HG03064 (cell line): ENCODE measurements around the gene TUBGCP2.
A peak's percentile ranks its signal among the peaks of the same experiment; 100 is the strongest.

Source experiments
- ATAC-seq: cut with Tn5 transposase; IDR thresholded peaks from one replicate; pipeline ENCODE4 v1.9.1; 2021; ENCODE audit warnings: low read depth; ENCODE audit not compliant: unreplicated experiment

TUBGCP2 gene

DNA sequence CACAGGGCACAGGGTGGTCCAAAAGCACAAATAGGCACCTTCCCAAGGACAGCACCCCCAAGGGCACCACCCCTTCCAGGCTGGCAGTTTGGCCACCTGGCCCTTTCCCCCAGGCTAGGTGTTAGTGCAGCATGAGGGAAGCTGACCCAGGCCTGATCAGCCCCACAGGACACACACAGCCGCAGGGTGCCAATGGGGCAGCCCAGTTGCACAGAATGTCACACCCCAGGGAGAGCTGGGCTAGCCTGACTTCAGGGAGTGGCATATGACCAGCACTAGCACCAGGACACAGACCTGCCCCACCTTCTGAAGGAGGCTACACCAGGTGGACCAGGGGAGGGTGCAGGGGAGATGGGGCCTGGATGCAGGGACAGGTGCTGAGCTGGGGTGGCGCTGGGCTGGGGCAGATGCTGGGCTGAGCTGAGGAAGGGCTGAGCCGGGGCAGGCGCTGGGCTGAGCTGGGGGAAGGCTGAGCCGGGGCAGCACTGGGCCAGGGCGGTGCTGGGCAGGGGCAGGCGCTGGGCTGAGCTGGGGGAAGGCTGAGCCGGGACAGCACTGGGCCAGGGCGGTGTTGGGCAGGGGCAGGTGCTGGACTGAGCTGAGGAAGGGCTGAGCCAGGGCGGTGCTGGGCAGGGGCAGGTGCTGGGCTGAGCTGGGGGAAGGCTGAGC, 28.1 kb downstream of the TUBGCP2 start:
- ATAC-seq = no peak

DNA sequence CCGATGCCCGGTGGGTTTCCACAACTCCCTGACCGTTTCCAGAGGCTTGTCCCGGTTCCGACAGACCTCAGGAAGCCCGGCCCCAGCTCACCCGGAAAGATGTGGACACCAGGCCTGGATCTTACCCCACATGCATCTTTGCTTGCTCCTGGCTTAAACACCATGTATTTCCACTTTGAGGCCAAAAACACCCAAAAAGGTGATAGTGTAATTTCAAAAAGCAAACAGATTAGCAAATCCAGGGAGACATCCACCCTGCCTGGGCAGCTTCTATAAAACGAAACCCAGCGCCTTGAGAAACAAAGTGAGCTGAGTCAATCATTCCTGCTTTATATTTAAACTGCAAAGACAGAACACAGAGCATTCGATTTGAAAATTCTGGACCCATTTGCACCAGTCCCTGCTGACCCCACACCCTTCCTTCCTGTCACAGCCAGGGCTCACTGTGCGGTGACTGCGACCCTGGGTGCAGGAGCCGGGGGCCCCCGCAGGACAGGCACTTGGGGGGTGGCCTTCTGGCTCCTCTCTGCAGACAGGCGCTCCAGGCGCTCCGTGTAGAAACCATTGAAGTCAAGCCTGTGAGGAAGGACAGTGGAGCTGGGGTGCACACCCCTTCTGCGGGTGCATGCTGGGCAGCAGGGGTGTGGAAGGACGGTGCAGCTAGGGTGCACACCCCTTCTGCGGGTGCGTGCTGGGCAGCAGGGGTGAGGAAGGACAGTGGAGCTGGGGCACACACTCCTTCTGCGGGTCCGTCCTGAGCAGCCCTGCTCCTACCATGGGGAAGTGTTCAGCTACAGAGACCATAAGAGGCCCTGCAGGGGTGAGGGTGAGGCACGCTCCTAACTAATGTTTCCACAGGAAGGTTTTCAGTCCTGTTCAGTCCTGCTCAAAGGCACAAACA, 29.1 kb downstream of the TUBGCP2 start:
- ATAC-seq = no peak

DNA sequence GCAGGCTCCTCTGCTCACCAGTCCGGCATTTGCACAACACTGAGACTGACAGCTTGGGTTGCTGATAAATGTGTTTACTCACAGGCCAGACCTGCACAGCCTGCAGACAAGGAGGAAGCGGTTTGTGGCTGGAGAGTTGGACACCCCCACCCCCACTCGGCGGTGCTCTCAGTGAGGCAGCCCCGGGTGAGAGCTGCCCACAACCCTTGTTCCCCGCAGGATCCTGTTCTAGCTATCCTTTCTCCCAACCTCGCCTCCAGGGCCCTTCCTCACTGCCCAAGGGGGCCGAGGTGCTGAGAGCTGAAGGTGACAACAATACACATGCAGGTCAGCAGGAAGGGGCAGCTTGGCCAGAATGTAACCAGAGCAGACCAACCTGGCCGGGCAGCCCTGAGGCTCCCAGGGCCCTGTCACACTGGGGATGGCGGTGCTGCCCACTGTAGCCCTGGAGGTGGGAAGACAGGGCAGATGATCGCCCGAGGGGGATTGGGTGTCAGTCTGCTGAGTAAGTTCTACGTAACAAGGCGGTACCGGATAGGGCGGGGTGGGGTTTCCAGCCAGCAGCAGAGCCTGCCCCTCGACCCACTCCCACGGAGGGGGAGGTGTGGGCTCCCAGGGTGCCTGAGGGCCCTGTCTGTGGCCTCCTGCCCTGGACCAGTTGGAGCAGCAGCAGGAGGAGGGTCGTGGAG, 30.0 kb downstream of the TUBGCP2 start:
- ATAC-seq = peak; percentile 37

DNA sequence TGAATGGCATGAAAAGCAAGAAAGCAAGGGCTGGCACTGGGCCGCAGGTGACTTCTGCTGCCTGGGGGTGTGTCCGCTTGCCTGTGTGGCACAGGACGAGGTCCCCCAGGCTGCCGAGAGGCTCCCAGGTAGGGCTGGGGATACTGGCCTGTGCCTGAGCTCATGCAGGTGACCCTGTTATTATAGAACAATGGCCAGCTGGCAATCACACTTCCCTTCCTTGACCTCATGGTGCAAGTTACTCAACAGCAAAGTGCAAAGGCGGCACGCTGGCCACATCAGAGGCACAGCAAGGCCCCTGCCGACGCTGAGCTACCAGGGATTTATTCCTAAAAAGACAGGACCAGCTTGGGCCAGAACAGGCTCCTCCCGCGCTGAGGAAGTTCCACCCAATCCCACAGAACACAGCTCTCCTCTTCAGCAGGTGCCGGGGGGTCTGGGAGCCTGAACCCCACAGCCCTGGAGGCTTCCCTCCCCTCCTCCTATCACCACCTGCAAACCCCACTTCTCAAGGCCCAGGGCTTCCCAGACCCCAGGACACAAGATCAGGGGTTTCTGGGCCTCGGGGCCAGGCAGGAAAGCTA, 30.6 kb downstream of the TUBGCP2 start:
- ATAC-seq = no peak

DNA sequence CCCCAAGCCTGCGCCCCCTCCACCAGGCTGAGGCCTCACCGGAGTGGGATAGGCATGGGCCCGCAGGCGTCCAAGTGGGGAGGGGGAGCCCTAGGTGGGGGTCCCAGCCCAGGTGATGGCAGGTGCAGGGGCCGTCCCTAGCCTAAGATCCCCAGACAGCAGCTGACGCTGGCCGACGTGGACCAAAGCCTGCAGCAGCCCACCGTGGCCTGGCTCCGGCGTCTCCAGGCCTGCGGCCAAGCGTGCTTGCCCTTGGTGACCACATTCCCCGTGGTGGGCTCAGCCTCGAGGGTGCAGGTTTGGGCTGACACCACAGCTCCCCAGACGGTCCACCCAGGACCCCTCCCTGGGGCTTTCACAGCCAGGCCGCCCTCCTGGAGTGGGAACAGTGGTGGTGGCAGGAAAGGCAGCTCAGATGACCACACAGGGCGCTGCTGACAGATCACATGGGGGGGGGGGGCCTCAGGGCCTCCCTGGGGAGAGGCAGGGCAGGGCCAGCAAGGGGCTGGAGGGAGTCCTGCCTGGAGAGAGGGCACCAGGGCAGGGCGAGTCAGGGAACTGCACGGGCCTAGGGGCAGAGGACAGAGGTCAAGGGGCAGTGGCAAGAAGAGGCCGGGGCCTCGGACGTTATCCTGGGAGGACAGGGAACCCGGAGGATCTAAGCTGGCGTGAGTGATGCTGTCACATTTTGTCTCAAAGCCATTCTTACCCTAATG, 31.2 kb downstream of the TUBGCP2 start:
- no peak for ATAC-seq

DNA sequence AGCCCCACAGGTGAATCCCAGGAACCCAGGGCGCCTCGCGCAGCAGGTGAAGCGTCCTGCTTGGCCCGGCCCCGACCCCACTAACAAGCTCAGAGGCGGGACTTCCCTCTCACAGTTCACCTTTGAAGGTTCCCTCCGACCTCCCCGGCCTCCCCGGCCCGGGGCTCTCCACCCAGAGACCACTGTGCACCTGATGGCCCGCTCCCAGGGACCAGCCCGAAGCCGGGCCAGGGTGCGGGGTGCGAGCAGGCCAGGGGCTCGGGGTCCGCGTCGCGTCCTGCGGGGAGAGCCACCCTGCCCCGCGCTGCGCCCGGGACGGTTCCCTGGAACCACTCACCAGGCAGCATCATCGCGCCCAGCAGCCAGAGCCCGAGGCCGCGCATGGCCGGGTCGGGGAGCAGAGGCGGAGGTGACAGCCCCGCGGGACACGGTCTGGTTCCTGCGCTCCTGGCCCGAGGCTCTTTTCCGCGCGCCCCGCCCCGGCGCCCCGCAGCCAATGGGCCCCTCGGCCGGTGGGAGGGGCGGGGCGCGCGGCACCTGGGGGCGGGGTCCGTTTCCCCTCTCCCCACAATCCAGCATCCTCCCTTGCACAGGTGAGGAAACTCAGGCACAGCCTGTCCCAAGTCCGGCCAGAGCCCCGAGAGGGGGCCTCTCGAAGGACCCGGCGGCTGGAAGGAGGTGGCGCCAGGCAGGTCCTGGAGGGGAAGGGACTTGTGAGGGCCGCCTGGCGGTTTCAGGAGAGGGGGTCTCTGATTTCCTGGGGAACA, 32.1 kb downstream of the TUBGCP2 start, which contains the start of gene ADAM8:
TSS of gene ADAM8 (minus strand) at position 434 of the 767 bp plus-strand sequence. CDS start at position 383, 51 bp downstream.
- ATAC-seq = peak; percentile 39

DNA sequence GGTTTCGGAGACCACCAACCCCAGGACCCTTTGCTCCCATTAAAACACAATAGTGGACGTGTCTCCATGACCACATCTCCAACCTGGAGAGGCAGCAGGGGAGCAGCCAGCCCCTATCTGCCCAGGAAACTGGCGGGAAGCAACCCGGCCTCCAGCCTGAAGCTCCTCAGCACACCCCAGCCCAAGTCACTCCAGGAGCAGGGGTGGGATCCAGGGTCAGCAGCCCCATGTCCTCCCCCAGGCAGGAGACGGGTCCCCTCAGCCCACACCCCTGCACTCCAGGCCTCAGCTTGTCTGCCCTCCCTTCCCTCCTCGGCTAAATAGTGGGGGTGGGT, 32.6 kb downstream of the TUBGCP2 start:
- ATAC-seq = no peak

DNA sequence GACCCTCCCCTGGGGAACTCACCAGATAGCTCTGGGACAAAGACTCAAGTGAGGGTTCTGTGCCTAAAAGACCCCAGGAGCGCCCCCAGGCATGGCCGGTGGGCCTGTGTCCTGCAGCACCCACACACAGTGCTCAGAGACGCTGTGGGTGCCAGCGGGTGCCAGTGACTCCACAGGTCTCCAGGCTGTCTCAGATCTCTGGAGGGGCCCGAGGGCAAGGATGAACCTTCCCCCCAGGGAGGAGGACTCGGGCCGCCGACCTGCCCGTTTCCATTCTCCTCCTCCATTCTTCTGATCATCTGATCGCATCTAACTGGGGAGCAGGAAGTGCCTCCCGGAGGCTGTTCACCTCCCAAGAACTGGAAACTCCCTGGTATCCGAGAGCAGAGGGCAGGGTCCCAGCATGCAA, 33.0 kb downstream of the TUBGCP2 start:
- peak; percentile 30 for ATAC-seq

DNA sequence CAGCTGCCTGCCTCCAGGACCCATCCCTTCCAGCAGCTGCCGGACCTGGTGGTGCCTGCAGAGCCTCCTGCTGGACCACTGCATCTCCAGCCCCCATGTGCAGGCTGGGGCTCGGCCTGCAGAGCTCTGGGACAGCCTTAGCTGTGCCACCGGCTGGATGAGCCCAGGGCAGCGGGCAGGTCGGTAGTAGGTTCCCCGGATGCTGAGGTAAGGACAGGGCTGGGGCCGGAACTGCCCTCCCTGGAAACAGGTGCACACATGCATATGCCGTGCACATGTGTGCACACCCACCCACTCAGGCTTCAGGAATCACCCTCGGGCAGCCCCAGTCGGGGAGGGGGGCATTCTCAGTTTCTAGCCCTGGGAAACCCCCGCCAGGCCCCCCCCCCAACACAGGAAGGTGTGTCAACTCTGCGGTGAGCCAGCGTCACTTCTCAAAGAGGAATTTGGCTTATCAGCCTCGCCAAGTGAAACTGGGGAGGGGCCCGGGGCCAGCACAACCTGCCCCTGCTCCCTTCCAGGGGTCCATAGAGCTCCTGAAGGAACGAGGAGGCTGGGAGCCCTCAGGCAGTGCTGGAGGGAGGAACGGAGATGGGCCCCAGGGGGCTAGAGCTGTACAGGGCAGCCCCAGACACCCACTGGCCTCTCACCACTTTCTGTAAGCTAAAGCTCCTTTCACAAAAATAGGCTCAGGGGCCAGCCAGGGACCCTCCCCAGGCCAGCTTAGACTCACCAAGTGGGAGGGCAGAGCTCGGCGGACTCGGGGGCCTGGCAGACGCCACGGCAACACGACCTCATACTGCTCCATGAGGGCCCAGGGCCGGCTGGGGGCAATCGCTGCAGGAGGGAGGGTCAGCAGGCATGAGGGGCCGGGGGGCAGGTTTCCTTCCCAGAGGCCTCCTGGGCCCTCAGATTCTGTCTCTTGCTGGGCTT, 33.7 kb downstream of the TUBGCP2 start:
- peak; percentile 42 for ATAC-seq

DNA sequence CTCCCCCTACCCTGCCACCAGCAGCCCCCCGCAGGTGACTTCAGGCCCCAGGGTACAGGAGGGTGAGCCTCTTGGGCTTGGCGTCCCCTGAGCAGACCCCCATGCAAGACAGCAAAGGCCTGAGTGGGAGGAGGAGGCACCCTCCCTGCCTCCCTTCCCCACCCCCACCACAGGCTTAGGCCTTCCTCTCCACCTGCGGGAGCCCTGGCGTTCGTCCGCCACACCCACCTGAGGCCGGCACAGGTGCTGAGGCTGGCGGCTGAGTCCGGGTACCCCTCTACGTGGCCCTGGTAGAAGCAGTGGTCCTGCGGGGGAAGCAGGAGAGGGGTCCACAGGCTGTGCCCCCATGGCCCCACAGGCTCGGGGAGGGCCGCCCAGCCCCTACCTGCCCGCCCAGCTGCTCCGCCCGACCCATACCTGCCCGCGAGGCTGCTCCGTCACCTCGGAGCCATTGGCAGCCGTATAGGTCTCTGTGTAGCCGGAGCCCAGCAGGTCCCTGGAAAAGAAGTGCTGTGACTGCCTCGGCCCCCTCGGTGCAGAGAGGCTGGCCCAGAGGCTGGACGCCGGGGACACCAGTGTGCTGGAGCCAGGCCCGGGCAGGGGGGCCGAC, 35.0 kb downstream of the TUBGCP2 start:
- ATAC-seq = no peak

DNA sequence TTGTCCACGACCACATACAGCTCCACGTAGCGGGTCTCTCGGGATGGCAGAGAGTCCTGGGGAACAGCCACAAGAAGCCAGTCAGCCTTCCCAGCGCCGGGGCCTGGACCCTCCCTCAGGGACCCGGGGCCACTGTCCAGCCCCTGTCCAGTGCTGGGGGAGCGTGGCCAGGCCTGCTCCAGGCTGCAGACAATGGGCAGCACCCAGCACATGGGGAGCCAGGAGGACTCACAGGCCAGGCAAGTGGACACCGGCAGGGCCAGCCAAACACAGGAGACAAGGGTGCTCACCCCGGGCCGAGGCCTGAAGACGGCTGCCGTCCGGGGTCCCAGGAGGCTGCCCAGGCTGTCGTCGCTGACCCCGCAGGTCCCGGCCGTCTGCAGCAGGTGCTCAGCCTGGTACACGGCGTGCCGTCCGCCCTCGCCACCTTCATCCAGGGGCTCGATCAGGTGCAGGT, 35.7 kb downstream of the TUBGCP2 start:
- no peak for ATAC-seq

DNA sequence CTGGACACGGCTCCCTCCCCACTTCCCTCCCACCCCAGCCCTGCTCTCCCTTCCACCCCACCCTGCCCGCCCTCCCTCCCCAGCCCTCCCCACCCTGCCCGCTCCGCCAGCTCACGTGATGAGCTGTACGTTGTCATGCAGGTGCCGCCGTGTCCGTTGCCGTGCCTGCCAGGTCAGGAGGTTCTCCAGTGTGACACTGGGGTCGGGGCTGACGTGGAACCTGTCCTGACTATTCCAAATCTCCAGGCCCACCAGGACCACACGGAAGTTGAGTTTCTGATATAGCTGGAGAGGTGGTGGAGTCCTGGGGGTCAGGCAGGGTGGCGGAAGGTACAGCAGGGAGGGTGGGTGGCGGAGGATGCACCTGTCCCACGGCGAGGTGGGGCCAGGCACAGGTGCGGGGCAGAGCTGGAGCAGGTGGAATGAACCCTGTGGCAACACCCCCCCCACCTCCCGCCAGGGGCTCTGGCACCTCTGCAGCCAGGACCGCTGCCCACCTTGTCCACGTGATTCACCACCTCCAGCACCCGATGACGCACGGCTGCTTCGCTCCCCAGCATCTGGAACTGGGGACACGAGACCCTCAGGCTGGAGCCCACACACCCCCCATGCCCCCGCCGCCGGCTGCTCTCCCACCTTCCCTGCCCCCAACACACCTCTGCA, 36.2 kb downstream of the TUBGCP2 start:
- ATAC-seq = no peak

DNA sequence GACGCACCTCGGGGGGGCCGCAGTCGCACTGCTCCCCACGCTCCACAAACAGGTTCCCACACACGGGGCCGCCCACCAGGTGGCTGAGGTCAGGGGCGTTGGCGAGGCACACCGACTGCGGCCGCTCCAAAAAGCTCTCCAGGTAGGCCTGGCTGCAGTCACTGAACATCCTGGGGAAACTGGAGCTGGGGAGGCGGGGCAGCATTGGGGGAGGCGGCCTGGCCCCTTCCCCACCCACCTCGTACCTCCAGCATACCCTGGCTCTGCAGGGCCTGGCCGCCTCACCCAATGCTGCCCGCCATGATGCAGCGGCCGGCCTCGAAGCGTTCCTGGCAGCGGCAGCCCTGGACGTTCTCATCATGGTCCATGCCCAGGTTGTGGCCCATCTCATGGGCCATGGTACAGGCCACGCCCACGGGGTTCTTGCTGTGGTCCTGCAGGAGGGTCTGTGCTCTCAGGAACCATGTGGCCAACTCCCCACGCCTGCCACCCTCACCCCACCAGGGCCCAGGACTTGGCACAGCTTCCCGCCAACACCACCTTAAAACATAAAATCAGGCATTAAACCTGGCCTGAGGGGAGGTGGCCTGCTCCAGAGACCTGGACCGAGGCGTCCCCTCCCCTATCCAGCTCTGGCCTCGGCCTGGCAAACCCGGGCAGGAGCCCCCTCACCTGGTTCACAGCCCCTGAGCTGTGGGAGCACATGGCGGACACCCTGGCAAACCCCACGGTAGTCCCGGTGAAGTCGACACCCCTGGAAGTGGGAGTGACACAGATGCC, 37.0 kb downstream of the TUBGCP2 start:
- no peak for ATAC-seq

DNA sequence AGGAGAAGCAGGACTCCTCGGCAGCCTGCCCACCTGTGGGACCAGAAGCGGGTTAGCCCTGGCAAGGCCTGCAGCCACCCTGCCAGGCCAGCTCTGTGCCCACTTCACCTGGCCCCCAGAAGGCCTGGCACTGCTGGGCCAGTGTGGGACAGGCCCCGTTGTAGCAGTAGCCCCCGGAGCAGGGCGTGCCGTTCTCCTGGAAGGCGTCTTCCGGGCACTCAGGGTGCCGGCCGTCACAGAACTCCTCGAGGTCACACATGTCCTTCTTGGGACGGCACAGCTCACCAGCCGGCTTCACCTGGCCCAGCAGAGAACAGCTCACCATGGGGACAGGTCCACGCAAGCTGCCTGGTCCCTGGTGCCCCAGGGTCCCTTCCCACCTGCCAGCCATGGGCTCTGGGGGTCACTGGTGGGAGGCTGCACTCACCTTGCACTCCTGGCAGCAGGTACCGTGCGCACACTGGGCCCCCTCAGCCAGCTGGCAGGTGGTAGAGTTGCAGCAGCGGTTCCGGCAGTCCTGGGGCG, 37.8 kb downstream of the TUBGCP2 start:
- no peak for ATAC-seq

DNA sequence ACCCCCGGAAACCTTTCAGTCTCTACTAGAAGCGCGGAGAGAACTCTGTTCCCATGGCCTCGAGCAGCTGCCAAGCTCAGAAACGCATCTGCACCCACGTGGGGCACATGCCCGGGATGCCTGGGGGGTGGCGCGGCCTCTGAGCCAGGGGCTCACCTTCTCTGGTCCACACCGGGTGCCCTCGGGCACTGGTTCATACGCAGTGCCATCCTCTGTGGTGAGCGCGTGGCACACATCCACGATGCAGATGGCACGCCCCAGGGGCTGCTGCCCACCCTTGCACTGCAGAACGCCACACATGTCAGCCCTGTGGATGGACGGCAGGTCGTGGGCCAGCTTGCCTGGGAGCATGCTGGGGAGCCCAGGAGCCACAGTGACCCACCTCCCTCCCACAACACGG, 38.5 kb downstream of the TUBGCP2 start:
- ATAC-seq = no peak

DNA sequence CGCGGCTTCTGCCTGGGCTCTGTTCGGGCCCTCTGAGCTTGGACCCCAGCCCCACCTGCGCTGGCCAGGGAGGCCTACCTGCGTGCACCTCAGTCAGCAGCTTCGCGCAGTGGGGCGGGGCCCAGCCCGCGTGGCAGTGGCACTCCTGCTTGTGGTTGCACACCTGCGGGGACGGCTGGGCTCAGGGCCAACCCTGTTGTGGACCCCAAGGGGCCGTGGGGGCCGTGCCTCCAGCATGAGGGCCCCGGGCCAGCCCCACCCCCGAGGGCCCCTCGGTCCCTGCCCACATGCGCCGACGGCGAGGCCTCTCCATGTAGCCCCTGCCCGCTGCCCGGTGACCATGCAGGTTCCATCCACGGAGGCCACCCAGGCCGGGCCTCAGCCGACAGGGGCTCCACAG, 39.3 kb downstream of the TUBGCP2 start:
- no peak for ATAC-seq

DNA sequence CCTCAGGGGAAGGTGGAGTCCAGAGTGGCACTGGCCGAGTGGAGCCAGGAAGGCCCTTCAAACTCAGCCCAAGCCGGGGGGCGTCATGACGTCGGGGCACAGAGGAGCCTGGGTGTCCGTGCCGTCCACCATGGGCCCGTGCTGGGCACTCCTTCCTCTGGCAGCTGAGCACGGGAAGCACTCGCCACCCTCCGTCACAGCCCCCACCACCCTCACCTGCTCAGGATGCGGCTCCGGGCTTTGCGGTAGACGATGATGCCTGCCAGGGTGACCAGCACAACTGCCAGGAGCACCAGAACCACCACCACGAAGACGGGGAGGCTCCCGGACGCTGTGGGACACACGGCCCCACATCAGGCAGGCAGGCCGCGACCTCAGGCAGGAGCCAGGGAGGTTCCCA, 40.1 kb downstream of the TUBGCP2 start:
- no peak for ATAC-seq
